HEK293 (cell line): ENCODE data around the gene COL5A1.

Experiments
- CTCF ChIA-PET: fragments of 350-600 bp; formaldehyde crosslinking; extraction: SDS; loops from one replicate; lab custom pipeline; 2021; ENCODE audit warnings: antibody characterized with exemption; lab: Yijun Ruan, JAX
- POLR2A ChIA-PET: fragments of 300-600 bp; formaldehyde crosslinking; extraction: SDS; loops from one replicate; lab custom pipeline; 2020; ENCODE audit warnings: antibody characterized with exemption, inconsistent platforms; lab: Yijun Ruan, JAX
- H3K27ac ChIP-seq: fragments of 200-500 bp; sonication (Bioruptor generic); 2 replicates; pipeline ENCODE4 v1.5.1; 2014; ENCODE audit warnings: low read depth, low read length, control low read depth, inconsistent platforms; ENCODE audit errors: extremely low read depth
- H3K36me3 ChIP-seq, 2 experiments: fragments of 200-500 bp in 1 of 2; sonication (Bioruptor generic) in 1 of 2; 1 replicate in 1 of 2; 2 replicates in 1 of 2; pipeline ENCODE4 v1.5.1; 2014 to 2017; ENCODE audit warnings: inconsistent platforms in 2 of 2, low read length in 2 of 2; ENCODE audit not compliant: control insufficient read depth in 2 of 2, insufficient read depth in 1 of 2
- H3K4me1 ChIP-seq: fragments of 200-500 bp; sonication (Bioruptor generic); 2 replicates; pipeline ENCODE4 v1.5.1; 2014; ENCODE audit warnings: mild to moderate bottlenecking, low read length, inconsistent platforms; ENCODE audit not compliant: control insufficient read depth, insufficient read depth
- H3K4me3 ChIP-seq: 2 replicates; pipeline ENCODE4 v1.5.1; 2011; ENCODE audit warnings: low read depth, mild to moderate bottlenecking, control low read depth, low read length, moderate library complexity
- H3K9me3 ChIP-seq: fragments of 200-500 bp; sonication (Bioruptor generic); 2 replicates; pipeline ENCODE4 v1.5.1; 2014; ENCODE audit warnings: low read depth, low read length, inconsistent platforms; ENCODE audit not compliant: control insufficient read depth, insufficient read depth
- EGR2 ChIP-seq: fragments of 450-650 bp; formaldehyde crosslinking; IDR thresholded peaks from 2 replicates; pipeline ENCODE4 v1.5.1; 2016; ENCODE audit warnings: low read depth, missing biosample characterization, missing genetic modification characterization
- KLF16 ChIP-seq: fragments of 450-650 bp; formaldehyde crosslinking; IDR thresholded peaks from 2 replicates; pipeline ENCODE4 v1.5.1; 2017; ENCODE audit warnings: missing biosample characterization, missing genetic modification characterization
- TCF7L2 ChIP-seq: IDR thresholded peaks from 2 replicates; pipeline ENCODE4 v1.6.1; 2011; ENCODE audit warnings: low read depth, mild to moderate bottlenecking, inconsistent platforms, low read length, moderate library complexity, borderline replicate concordance
- ZBTB48 ChIP-seq: fragments of 450-650 bp; formaldehyde crosslinking; IDR thresholded peaks from 2 replicates; pipeline ENCODE4 v1.5.1; 2016; ENCODE audit warnings: missing biosample characterization, missing genetic modification characterization
- ZBTB49 ChIP-seq: fragments of 450-650 bp; formaldehyde crosslinking; IDR thresholded peaks from 2 replicates; pipeline ENCODE4 v1.5.1; 2016; ENCODE audit warnings: missing biosample characterization, missing genetic modification characterization, low read depth
- ZIC2 ChIP-seq: fragments of 450-650 bp; formaldehyde crosslinking; IDR thresholded peaks from 2 replicates; pipeline ENCODE4 v1.5.1; 2016; ENCODE audit warnings: missing biosample characterization, missing genetic modification characterization
- ZNF138 ChIP-seq: fragments of 450-650 bp; formaldehyde crosslinking; IDR thresholded peaks from 2 replicates; pipeline ENCODE4 v1.5.1; 2016; ENCODE audit warnings: missing biosample characterization, missing genetic modification characterization, borderline replicate concordance
- ZNF140 ChIP-seq: fragments of 450-650 bp; formaldehyde crosslinking; IDR thresholded peaks from 2 replicates; pipeline ENCODE4 v1.5.1; 2016; ENCODE audit warnings: missing biosample characterization, missing genetic modification characterization
- ZNF350 ChIP-seq: fragments of 450-650 bp; formaldehyde crosslinking; IDR thresholded peaks from 2 replicates; pipeline ENCODE4 v1.5.0; 2017; ENCODE audit warnings: missing biosample characterization, mild to moderate bottlenecking, missing genetic modification characterization
- ZNF362 ChIP-seq: fragments of 450-650 bp; formaldehyde crosslinking; IDR thresholded peaks from 2 replicates; pipeline ENCODE4 v1.5.1; 2016; ENCODE audit warnings: missing biosample characterization, missing genetic modification characterization
- ZNF600 ChIP-seq: fragments of 450-650 bp; formaldehyde crosslinking; IDR thresholded peaks from 2 replicates; pipeline ENCODE4 v1.5.1; 2016; ENCODE audit warnings: missing biosample characterization, missing genetic modification characterization
- ZNF623 ChIP-seq: fragments of 450-650 bp; formaldehyde crosslinking; IDR thresholded peaks from 2 replicates; pipeline ENCODE4 v1.5.1; 2016; ENCODE audit warnings: missing biosample characterization, missing genetic modification characterization
- ZNF654 ChIP-seq: fragments of 450-650 bp; formaldehyde crosslinking; IDR thresholded peaks from 2 replicates; pipeline ENCODE4 v1.5.1; 2016; ENCODE audit warnings: low read depth, missing biosample characterization, missing genetic modification characterization
- ZNF704 ChIP-seq: fragments of 450-650 bp; formaldehyde crosslinking; IDR thresholded peaks from 2 replicates; pipeline ENCODE4 v1.5.1; 2016; ENCODE audit warnings: missing biosample characterization, missing genetic modification characterization
- ZNF777 ChIP-seq: fragments of 450-650 bp; formaldehyde crosslinking; IDR thresholded peaks from 2 replicates; pipeline ENCODE4 v1.5.1; 2017; ENCODE audit warnings: missing biosample characterization, missing genetic modification characterization, borderline replicate concordance

Gene COL5A1

GRCh38 chr9:134676886-134677285 is 35.3 kb downstream of the COL5A1 start:
- Histone ChIP-seq H3K4me3 (no peak overlapping the region), H3K9me3 (no peaks in the 10 kb centered on the region)
- POLR2A ChIA-PET = no interaction called here
- TF ChIP-seq ZNF138 (no peak), ZBTB48 (tag by site-specific recombination) (no peak), ZNF362 (tag by site-specific recombination) (no peak), ZNF623 (tag by site-specific recombination) (no peak), ZNF654 (no peak), TCF7L2 (no peak), EGR2 (tag by site-specific recombination) (no peak)
- TF ChIP-seq, all 188 proteins: peak for 0
- H3K36me3 ChIP-seq = no peaks in the 10 kb centered on the region
- CTCF ChIA-PET = interaction anchor here (0.6 to 1.2 kb wide), 5 partner anchors 13 to 256 kb away, joined by 3 to 8 read pairs (median 3); no protein-coding TSS in a partner anchor
- H3K27ac ChIP-seq = no peak overlapping the region
- H3K4me1 ChIP-seq = no peaks in the 10 kb centered on the region

GRCh38 chr9:134677743-134678142 is 36.1 kb downstream of the COL5A1 start:
- H3K27ac ChIP-seq = no peak overlapping the region
- peak; percentile 37; the same call in 1 of the 2 replicates for TF ChIP-seq ZNF140 (tag by site-specific recombination)
- TF ChIP-seq ZBTB49 (tag by site-specific recombination) = no peak
- no peak for TF ChIP-seq KLF16 (tag by site-specific recombination)
- POLR2A ChIA-PET = no interaction called here
- H3K9me3 ChIP-seq = no peaks in the 10 kb centered on the region
- CTCF ChIA-PET = interaction anchor here (1.1 to 1.5 kb wide), 3 partner anchors 9 to 20 kb away, joined by 3 to 6 read pairs (median 4); no protein-coding TSS in a partner anchor
- H3K4me3 ChIP-seq = no peak overlapping the region
- no peaks in the 10 kb centered on the region for H3K36me3 ChIP-seq
- H3K4me1 ChIP-seq = no peaks in the 10 kb centered on the region

- CTCF ChIA-PET = interaction anchor here (0.8 to 1.5 kb wide), 3 partner anchors 9 to 19 kb away, joined by 3 to 6 read pairs (median 4); no protein-coding TSS in a partner anchor
Observed at GRCh38 chr9:134678206-134678605, 36.6 kb downstream of the COL5A1 start.

More at GRCh38 chr9:134678206-134678605, 36.6 kb downstream of the COL5A1 start:
- TF ChIP-seq ZNF777 = no peak
- peak; percentile 28; the same call in 1 of the 2 replicates for TF ChIP-seq ZIC2 (tag by site-specific recombination)
- TF ChIP-seq ZNF600 = no peak
- no peak for TF ChIP-seq ZNF623 (tag by site-specific recombination)
- no peak for TF ChIP-seq ZNF704 (tag by site-specific recombination)
- no peak for TF ChIP-seq ZNF350 (tag by site-specific recombination)
- POLR2A ChIA-PET = no interaction called here
- Histone ChIP-seq H3K36me3 (no peaks in the 10 kb centered on the region), H3K9me3 (no peaks in the 10 kb centered on the region), H3K4me3 (no peak overlapping the region), H3K27ac (no peak overlapping the region), H3K4me1 (no peaks in the 10 kb centered on the region)
